GM10847 (cell line): Measurements from ENCODE around the gene BMPER.

ENCODE experiments used
- POLR2A ChIP-seq: IDR thresholded peaks from 2 replicates; pipeline ENCODE4 v1.6.1; 2011; ENCODE audit not compliant: insufficient read length; ENCODE audit errors: extremely low read depth

The BMPER gene

DNA sequence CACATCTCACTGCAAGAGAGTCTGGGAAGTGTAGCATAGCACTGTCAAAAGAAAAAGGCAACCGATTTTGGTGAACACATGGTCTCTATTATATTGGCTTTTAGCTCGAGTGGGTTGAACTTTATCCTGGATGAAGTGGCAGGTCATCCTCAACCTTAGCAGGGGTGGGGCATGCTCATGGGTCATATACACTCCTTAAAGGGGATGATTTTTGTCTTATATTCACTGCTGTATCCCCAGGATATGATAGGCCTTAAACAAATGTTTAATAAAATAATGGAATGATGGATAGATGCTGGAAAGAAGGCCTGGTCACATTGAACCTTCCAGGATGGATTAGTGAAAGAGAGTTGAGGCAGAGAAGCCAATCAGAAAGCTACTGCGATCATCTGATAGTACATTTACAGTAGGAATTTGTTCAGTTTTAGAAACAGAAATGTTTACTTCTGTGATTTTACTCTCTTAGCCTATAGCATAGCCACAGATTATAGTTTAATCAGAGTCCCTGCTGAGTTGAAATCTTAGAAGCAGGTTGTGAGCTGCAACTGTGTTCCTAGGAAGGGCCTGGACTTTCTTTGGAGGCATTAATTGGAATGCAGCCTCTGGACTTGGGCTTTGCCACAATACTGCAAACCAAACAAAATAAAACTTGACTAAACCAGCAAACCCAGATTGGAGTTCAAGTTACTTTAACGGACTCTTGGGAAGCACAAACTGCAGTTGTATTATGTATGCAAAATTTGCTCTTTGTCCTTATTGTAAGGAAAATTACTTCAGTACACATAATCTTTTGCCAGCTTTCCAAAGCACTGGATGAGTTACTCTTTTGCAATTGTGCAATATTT lies 138.3 kb downstream of the BMPER start:
- no peak for TF ChIP-seq POLR2A

DNA sequence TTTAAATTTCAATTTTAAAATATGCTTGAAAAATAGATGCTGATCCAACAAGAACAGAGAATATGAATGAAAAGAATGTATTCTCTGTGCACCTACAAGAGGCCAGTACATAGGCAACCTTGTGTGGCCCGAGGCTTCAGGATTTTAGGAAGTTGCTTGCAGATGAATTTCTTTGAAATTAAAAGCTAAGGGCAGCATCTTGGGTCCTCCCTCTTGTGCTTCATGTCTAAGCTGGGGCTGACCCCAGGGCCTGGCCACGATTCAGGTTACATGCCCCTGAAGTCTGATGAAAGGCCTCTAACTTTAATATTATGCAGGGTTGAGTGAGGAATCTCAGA lies 138.9 kb downstream of the BMPER start:
- TF ChIP-seq POLR2A: no peak

DNA sequence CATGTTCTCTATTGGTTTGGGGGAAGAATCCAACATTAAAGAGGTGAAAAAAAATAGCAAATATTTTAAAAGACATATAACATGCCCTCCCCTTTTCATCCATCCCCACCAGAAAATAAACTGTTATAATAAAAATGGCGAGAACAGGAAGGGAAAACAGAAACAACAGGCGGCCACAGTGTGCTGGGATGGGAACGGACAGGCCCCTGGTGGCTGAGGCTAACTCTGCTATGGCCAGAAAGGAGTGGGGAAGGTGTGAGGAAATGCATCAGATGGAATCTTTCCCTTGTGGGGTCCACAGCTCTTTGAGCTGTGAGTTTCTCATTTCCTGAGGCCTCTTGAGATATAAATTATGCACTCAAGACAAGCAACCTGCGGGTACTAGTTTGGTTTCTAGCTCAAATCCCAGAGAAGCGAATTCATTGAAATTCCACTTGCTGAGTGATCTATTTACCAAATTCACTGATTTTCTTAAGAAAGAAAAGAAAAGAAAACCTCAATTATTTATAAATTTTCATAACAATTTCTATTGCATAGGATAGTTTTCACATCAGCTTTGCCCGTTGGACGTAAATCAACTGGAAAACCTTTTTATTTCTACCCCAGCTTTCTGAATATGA lies 139.5 kb downstream of the BMPER start:
- no peak for TF ChIP-seq POLR2A

DNA sequence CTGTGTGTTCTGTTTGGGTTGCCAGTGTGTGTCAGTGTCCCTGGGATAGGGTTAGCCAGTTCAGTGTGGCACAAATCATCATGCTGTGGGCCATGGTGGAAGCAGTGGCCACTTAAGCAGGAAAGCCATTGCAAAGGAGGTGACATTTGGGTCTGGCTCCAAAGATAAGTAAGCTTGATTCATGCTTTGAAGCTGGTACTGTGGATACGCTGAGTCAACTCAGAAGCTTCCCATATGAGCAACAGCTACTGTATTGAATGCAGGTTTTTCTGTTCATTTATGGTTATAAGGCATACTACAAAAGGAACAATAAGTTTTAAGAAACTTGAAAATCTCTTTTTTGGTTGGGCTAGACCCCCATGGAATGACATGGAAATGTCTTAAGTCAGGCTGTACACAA lies 143.1 kb downstream of the BMPER start:
- no peak for TF ChIP-seq POLR2A

DNA sequence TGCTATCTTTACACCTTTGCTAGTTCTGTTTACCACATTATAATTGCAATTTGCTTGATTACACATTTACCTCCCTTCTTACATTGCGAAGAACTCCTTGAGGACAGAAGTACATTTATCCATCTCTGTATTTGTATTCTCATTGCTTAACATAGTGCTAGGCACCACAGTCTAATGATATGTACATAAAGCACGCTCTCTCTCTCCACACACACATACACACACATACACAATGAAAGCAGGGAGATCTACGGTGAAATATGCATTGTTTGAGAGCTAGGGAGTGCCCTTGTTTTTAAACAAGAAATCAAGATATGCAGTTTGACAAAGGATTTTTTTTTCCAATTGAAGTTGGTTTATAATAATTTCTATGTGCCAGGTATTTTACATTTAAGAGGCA lies 148.7 kb downstream of the BMPER start:
- TF ChIP-seq POLR2A: no peak

DNA sequence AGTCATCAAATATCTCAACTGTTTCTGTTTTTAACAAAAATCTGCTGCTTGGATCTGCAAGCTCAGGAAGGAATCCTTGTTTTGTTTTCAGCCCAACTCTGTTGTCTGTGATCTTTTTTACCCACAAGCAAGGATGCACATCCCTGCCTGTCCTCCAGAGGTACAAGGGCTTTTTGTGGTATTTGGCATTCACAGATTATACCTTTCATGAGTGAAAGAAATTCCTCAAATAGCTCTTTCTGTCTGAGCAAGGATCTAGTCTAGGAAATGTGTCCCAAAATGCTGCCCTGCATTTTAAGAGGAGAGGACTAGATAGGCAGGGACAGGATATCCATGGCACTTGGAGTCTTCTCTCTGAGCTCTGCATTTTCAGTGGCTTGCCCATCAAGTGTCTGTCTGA lies 151.8 kb downstream of the BMPER start:
- no peak for TF ChIP-seq POLR2A

DNA sequence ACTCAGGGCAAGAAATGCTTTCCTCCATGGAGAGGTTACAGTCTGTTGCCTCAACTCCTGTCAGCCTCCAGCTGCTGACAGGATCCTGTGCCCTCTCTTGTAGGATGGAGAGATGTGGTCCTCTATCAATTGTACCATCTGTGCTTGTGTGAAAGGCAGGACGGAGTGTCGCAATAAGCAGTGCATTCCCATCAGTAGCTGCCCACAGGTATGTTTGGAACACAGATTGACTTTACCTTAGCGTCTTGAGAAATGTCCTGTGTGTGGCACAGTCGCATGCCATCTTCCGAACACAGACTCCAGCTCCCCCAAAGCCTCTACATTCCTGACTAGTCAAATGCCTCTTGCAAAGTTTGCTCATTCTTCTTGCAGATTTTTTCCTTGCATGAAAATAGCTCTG lies 152.6 kb downstream of the BMPER start:
- no peak for TF ChIP-seq POLR2A

DNA sequence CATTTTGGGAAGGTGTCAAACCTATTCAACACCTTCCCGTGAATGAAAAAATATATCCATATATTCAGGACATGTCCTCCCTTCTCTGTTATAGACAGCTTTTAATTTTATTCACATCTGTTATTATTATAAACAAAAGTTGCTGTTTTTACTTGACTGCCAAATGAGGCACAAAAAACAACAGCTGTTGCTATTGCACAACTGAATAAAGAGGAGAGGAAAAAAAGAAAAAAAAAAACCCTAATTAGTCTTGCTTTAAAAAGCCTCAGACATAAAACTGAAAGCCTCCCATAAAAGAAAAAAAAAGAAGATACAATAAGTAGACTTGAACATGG lies 153.4 kb downstream of the BMPER start:
- TF ChIP-seq POLR2A: no peak

DNA sequence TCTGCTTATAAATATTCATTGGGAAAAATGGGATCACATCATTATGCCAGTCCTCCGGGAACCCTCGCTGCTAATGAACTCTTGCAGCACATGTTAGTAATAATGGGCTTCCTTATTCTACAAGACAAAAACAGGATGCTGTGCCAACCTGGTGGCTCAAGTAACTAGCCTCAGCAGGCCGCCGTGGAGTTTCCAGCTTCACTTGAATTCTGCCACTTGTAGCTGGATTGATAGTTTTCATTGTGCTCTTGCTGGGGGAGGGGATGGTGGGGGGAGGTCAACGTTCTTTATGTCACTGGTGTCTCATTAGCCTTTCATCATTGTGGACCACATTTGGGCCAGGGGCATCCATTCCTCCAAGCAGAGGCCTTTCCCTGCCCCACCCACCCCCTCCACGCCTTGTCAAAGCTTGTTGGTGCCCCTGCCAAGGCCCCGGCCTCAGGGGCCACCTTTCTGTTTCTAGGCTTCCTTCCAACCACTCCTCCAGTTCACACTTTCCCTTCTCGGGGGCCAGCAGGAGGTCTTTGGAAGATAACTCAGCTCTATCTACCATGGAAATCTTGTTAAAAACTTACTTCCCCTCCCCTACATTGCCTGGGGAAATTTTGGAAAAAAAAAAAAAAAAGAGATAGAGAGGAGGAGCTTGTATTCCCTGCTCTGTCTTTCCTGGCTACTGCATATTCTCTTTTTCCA lies 153.9 kb downstream of the BMPER start:
- no peak for TF ChIP-seq POLR2A

DNA sequence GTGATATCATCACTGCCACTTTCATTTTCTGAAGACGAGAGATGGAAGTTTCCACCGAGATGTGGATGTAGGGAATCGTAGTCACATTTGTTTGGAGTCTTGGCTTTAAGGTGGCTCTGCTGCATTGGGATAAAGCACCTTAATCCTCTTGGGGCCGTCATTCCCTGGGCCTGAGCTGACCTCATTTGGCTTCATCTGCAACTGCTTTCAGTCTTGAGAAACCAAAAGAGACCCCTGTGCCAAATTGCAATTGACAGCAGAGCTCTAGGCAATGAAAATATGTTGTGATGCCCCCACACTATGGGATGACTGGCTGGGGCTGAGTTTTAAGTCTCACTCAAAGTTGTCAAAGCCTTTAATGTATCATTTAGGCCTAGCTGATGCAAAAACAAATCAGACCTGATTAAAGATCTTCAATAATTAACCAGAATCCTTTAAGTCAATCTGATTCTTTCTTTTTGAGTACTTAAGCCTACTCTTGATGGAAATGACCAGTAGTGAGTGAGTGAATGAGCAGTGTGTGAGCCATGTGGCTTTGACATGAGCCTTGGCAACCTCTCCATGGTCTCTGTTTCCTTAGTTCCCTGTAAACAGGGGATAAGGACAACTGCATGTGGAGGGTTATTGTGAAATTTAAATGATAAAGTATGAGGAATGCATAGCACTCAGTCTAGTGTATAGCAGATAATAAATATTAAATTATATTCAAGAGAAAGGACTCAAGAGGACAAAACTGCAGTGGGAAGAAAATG lies 155.0 kb downstream of the BMPER start:
- no peak for TF ChIP-seq POLR2A

DNA sequence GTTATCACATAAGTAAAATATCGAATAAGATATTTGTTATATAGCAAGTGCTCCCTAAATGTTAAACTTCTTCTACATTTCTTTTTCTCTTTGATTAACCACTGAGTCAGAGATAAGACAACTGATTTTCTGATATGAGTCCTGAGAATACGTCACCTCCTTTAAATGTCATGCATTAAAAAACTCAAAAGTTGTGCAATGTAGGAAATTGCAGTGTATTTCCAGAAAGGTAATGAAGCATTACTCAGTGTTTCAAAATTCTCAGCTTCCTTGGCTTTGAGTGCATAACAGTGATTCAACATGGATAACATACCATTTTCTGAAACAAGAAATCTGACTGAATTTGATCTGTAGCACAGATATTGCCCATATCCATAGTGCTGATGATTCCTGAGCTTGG lies 155.8 kb downstream of the BMPER start:
- no peak for TF ChIP-seq POLR2A

DNA sequence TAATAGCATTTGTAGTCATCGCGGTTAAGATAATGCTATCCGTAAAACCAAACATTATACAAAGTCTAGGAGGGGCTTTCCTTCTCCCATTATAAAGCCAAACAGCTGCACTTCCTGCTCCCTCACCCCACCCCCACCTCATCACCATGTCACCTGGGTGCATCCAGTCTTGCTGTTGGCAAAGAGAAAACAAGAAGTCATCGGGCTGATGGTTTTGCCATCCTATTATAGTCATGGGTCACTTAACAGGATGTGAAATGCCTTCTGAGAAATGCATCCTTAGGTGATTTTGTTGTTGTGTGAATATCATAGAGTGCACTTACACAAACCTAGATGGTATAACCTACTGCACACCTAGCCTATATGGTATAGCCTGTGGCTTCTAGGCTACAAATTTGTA lies 157.0 kb downstream of the BMPER start:
- no peak for TF ChIP-seq POLR2A

DNA sequence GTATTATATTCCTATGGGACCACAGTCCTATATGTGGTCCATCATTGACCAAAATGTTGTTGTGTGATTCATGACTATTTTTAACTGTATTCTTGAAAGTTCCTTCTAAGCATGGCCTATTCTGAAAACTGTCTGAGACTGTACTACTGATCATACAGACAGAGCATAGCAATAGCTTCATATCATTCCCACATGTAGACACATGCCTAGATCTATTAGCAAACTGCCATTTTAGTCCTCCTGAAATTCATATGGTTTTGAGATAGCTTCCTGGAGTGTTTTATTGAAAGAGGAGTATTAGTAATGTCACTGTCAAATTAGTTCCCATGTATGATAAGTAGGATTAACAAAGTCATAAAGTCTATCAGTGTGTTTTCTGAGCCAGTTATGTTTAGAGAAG lies 157.5 kb downstream of the BMPER start:
- TF ChIP-seq POLR2A: no peak

DNA sequence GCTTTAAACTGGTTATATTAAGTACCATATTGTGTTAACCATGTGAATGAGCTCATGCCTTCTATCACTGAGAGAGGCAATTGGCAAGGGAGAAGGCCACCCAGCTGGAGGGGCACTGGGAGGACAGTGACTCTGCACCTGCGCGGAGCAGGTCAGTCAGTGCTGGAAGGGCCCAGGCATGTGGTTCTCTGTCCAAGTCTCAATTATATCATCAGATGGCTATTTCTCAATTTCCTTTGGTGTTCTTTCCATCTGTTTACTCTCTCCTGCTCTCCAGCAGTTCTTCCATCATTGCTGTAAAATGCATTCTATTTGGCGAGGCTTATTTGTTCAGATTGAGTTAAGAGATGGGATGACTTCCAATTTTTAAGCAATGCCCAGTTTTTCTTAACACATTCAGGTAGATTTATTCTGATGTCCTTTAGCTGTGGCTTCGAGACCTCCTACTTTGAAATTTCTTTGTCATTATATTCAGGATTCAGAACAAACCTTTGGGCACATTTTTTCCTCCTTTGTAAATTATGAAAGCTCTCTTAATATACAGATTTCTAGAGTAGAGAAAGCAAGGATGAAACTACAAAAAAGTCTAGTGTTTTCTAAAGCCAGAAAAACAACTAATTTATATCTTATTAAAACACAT lies 159.3 kb downstream of the BMPER start:
- no peak for TF ChIP-seq POLR2A

DNA sequence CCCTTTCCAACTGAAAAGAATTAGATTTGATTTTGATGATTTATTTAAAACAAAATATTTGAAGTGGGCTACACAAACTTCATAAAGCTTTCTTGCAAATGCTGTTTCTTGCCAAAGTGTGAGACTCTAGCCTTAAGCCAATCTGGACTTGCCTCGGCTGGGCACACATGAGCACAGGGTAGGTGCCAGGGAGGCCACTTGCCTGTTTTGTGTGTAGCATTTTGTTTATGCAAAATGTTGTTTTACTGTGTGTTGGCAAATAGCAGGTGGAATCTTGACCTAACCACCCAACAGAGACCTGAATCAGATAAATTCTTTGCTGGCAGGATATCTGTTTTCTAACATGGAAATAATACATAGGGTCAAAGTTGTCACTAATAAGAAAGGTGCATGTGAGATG lies 161.1 kb downstream of the BMPER start:
- TF ChIP-seq POLR2A: no peak

DNA sequence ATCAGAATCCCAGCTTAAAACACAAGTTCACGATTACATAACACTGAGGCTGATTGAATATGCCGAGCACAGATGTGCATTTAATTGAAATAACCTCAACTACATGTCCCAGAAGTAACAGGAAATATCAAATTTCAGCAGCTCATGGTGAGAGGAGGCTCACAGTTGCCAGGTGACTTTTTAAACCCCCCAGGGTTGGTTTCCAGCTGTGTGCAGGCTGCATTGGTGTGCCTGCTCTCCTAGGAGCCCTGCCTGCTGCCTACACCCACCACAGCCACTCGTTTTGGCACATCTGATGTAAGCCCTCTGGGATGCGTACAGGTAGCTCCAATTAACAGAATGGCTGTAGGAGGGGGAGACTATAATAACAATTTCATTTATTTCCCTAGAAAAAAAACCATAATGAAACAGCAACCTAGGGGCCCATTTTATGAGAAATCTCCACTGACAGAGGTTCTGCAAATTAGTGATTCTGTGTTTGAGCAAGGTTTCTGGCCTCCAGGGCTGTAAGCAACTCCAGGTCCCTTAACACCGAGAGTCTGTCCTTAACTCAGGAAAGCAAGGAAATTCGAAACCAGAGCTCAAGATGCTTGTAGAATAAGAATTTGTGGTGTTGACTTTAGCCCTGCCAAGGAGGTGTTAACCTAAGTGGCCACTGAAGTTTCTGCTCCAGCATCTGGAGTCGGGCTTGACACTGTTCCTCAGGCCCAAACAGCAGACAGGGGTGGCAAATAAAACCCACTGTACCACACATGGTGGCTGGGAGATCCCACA lies 161.9 kb downstream of the BMPER start:
- TF ChIP-seq POLR2A: no peak
